Fibroblast of lung (primary cell): ENCODE data around the gene ZNF805. TPM values are rescaled to one million over a fixed set of nuclear protein-coding genes. Genes with fewer than 3 reads are reported as not detected.

ENCODE experiments used
- DNase-seq, 2 donors: peaks; one replicate each; pipeline versions ENCODE4 v3.0.0 to v3.0.0-alpha.2; 2010; ENCODE audit warnings: low read depth in 2 of 2
- H2AFZ ChIP-seq: 2 replicates; pipeline ENCODE4 v1.5.1; 2012; ENCODE audit warnings: low read length, control low read depth, inconsistent platforms
- H3K27ac ChIP-seq: 2 replicates; pipeline ENCODE4 v1.5.1; 2011; ENCODE audit warnings: low read length, control low read depth; ENCODE audit not compliant: insufficient read depth
- H3K27me3 ChIP-seq: 2 replicates; pipeline ENCODE4 v1.5.1; 2011; ENCODE audit warnings: mild to moderate bottlenecking, low read length; ENCODE audit not compliant: control insufficient read depth, insufficient read depth
- H3K36me3 ChIP-seq: 2 replicates; pipeline ENCODE4 v1.5.1; 2011; ENCODE audit warnings: low read length; ENCODE audit not compliant: control insufficient read depth, insufficient read depth
- H3K4me1 ChIP-seq: 2 replicates; pipeline ENCODE4 v1.5.1; 2011; ENCODE audit warnings: low read length; ENCODE audit not compliant: control insufficient read depth, insufficient read depth; ENCODE audit errors: extremely low read depth
- H3K4me2 ChIP-seq: 2 replicates; pipeline ENCODE4 v1.5.1; 2011; ENCODE audit warnings: low read length, control low read depth; ENCODE audit not compliant: insufficient read depth; ENCODE audit errors: extremely low read depth
- H3K4me3 ChIP-seq, 4 experiments: fragments of 200-600 bp in 1 of 4; sonication (generic) in 1 of 4; replicated peaks in 1 of 4; 2 replicates each; pipeline ENCODE4 v1.5.1; 2011 to 2016; ENCODE audit warnings: low read length in 4 of 4, low read depth in 3 of 4, mild to moderate bottlenecking in 3 of 4, control low read depth in 2 of 4, inconsistent platforms in 1 of 4, mixed read lengths in 1 of 4; ENCODE audit not compliant: insufficient read depth in 1 of 4; ENCODE audit errors: control extremely low read depth in 1 of 4
- H3K79me2 ChIP-seq: 2 replicates; pipeline ENCODE4 v1.5.1; 2012; ENCODE audit warnings: mild to moderate bottlenecking, low read length, inconsistent platforms; ENCODE audit not compliant: control insufficient read depth, insufficient read depth
- H3K9ac ChIP-seq: 2 replicates; pipeline ENCODE4 v1.5.1; 2011; ENCODE audit warnings: mild to moderate bottlenecking, low read length, control low read depth; ENCODE audit not compliant: insufficient read depth
- H3K9me3 ChIP-seq: 2 replicates; pipeline ENCODE4 v1.5.1; 2012; ENCODE audit warnings: low read depth, low read length; ENCODE audit not compliant: control insufficient read depth, insufficient read depth
- H4K20me1 ChIP-seq: 2 replicates; pipeline ENCODE4 v1.5.1; 2011; ENCODE audit warnings: low read length; ENCODE audit not compliant: control insufficient read depth, insufficient read depth; ENCODE audit errors: extremely low read depth
- CTCF ChIP-seq, 2 donors: IDR thresholded peaks in 1 of 2; conservative IDR thresholded peaks in 1 of 2; 1 replicate in 1 of 2; 2 replicates in 1 of 2; pipeline ENCODE4 v1.5.1; 2011 to 2012; ENCODE audit warnings: low read length in 2 of 2, control low read depth in 1 of 2, inconsistent platforms in 1 of 2, low read depth in 1 of 2, mild to moderate bottlenecking in 1 of 2
- EZH2 ChIP-seq: IDR thresholded peaks from 2 replicates; pipeline ENCODE4 v1.5.1; 2012; ENCODE audit warnings: low read length, control low read depth, mild to moderate bottlenecking; ENCODE audit errors: missing control alignments
- polyA minus RNA-seq: library from RNA; depleted of rRNA, polyadenylated mRNA; stranded (reverse); fragments of >200 nt; gene quantifications from 2 replicates; pipeline ENCODE4 v1.2.3, GENCODE V29; 2011; ENCODE audit warnings: low replicate concordance
- polyA plus RNA-seq, 2 donors: library from polyadenylated mRNA; depleted of rRNA in 1 of 2; stranded (reverse) in 1 of 2; unstranded in 1 of 2; fragments of >200 nt; gene quantifications; 2 replicates each; pipeline ENCODE4 v1.2.1, GENCODE V29; 2011 to 2012; ENCODE audit warnings: missing spikeins in 1 of 2
- total RNA-seq: library from RNA; depleted of rRNA; stranded (reverse); fragments of >200 nt; gene quantifications from 2 replicates; pipeline ENCODE4 v1.2.1, GENCODE V29; 2014

Gene ZNF805
- total RNA-seq (33.4 and 40.6 TPM in 2 replicates), polyA plus RNA-seq (5.6 and 8.1 TPM in 2 replicates), polyA minus RNA-seq (13.6 and 17.2 TPM in 2 replicates)
- polyA plus RNA-seq (2012) = 1.5 and 2.9 TPM in 2 replicates

- peaks cover 32% of the 10 kb centered on the region for H3K79me2 ChIP-seq
- H2AFZ ChIP-seq = peak within 1 kb of the TSS; percentile 97
- H3K36me3 ChIP-seq = peaks cover 5% of the 10 kb centered on the region
- peak within 1 kb of the TSS; percentile 52 to 100 (median 84) for H3K4me3 ChIP-seq
- peak within 1 kb of the TSS; percentile 83 for H3K4me2 ChIP-seq
- no peaks in the 10 kb centered on the region for H4K20me1 ChIP-seq
- peaks cover 6% of the 10 kb centered on the region for H3K4me1 ChIP-seq
- peak within 1 kb of the TSS; percentile 89 for H3K9ac ChIP-seq
- no peak for TF ChIP-seq CTCF (conservative IDR thresholded peaks at IDR 0.05 in 1 of 2, IDR thresholded peaks at IDR 0.05 in 1 of 2; ENCODE audit: low read depth in 1 of 2, low read length in 2 of 2)
- H3K27me3 ChIP-seq = no peaks in the 10 kb centered on the region
- no peaks in the 10 kb centered on the region for H3K9me3 ChIP-seq
- DNase-seq = peak; percentile 91
- H3K27ac ChIP-seq = peak within 1 kb of the TSS; percentile 91
Measured at GRCh38 chr19:57240311-57241090, at the start of gene ZNF805. Gene ZNF805 (plus strand): TSS chr19:57240632. CDS start chr19:57240892, 260 bp downstream.

- peaks cover 33% of the 10 kb centered on the region for H3K79me2 ChIP-seq
- DNase-seq = peak; percentile 87 to 88
- peak within 1 kb of the TSS; percentile 92 for H2AFZ ChIP-seq
Measured at GRCh38 chr19:57191141-57192076, 49.0 kb upstream of the ZNF805 start, which contains the start of gene ZNF264. Gene ZNF264 (plus strand): TSS chr19:57191500. CDS start chr19:57191914, 414 bp downstream.

More at GRCh38 chr19:57191141-57192076, 49.0 kb upstream of the ZNF805 start, which contains the start of gene ZNF264:
- no peaks in the 10 kb centered on the region for H4K20me1 ChIP-seq
- no peaks in the 10 kb centered on the region for H3K4me1 ChIP-seq
- no peaks in the 10 kb centered on the region for H3K27me3 ChIP-seq
- no peaks in the 10 kb centered on the region for H3K9me3 ChIP-seq
- peak within 1 kb of the TSS; percentile 80 for H3K9ac ChIP-seq
- H3K4me2 ChIP-seq = peak within 1 kb of the TSS; percentile 80
- TF ChIP-seq CTCF (conservative IDR thresholded peaks at IDR 0.05 in 1 of 2, IDR thresholded peaks at IDR 0.05 in 1 of 2; ENCODE audit: low read depth in 1 of 2, low read length in 2 of 2) (peak in 1 of 2 donors; percentile 3), EZH2 (no peak)
- peak within 1 kb of the TSS; percentile 87 to 98 (median 96) for H3K4me3 ChIP-seq
- peaks cover 14% of the 10 kb centered on the region for H3K36me3 ChIP-seq
- H3K27ac ChIP-seq = peak within 1 kb of the TSS; percentile 78
